ENCODE measurements around the gene PRKG1.

PRKG1 gene

DNA sequence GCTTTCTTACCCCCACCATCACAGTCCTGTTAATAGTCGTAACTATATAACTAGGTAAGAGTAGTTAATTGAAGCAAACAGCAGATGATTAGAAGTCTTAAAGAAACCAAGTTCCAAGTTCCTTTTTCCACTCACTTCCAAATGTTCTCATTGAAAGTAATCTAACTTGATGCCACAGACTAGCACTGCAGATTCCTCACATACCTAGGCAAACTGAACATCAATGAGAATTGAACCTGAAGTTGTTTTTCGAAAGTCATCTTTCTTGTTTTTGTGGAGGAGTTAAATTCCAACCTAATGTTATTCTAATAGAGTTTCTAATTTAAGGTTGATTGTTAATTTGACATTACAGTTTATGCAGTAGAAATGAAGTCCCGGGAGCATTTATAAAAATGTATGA is 5.5 kb downstream of the PRKG1 start:
- Histone ChIP-seq H3K27me3 (ENCODE audit: insufficient read depth, poor library complexity, severe bottlenecking) (peaks cover 13% of the 10 kb centered on the region), H3K4me3 (replicated peaks; ENCODE audit: insufficient read depth, low read length) (no peak overlapping the region), H3K27ac (replicated peaks) (no peak overlapping the region)
- no peak for DNase-seq (ENCODE audit: low read depth in 1 of 2, low spot score in 1 of 2)
- TF ChIP-seq SPI1 (IDR thresholded peaks at IDR 0.05; ENCODE audit: borderline replicate concordance, low read depth): no peak
- no peak for TF ChIP-seq POLR2AphosphoS5 (IDR thresholded peaks at IDR 0.05; ENCODE audit: low read depth)
- TF ChIP-seq, protein P1, sequence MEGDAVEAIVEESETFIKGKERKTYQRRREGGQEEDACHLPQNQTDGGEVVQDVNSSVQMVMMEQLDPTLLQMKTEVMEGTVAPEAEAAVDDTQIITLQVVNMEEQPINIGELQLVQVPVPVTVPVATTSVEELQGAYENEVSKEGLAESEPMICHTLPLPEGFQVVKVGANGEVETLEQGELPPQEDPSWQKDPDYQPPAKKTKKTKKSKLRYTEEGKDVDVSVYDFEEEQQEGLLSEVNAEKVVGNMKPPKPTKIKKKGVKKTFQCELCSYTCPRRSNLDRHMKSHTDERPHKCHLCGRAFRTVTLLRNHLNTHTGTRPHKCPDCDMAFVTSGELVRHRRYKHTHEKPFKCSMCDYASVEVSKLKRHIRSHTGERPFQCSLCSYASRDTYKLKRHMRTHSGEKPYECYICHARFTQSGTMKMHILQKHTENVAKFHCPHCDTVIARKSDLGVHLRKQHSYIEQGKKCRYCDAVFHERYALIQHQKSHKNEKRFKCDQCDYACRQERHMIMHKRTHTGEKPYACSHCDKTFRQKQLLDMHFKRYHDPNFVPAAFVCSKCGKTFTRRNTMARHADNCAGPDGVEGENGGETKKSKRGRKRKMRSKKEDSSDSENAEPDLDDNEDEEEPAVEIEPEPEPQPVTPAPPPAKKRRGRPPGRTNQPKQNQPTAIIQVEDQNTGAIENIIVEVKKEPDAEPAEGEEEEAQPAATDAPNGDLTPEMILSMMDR (IDR thresholded peaks at IDR 0.05; ENCODE audit: insufficient read depth, low read length): no peak

DNA sequence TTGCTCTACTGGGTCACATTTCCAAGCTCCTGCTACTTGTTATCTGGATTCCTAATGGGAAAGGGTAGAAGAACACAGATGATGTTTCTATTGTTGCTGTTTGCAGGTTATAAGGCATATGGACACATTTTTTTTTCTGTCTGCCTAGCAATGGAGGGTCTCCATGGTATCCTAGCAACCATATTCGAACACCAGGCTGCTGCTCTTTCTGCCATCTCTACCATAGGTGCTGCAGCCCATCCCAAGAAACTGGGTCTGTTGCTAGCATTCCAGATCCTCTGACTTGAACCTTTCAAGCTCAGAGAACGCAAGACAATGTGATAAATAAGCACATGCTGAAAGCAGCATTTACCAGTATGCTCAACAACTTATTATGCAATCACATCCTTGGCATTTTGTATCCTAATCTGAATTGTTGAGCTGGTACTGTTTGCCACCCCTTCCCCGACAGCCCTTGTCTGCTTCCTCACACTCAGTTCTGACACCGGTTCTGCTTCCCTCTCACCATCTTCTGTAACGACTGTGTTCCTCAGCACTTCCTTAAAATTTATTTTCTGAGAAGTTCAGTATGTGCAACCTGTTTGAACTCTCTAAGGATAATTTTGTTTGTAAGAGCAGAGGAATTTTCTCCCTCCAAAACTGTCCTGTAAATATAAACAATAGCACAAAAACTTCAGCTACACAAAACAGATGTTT is 6.2 kb downstream of the PRKG1 start:
- Histone ChIP-seq H3K4me3 (replicated peaks; ENCODE audit: insufficient read depth, low read length) (no peak overlapping the region), H3K27ac (replicated peaks) (no peak overlapping the region), H3K27me3 (ENCODE audit: insufficient read depth, poor library complexity, severe bottlenecking) (peaks cover 6% of the 10 kb centered on the region)
- no peak for TF ChIP-seq GABPA (IDR thresholded peaks at IDR 0.05; ENCODE audit: low read depth)
- peak; percentile 69 for TF ChIP-seq SPI1 (IDR thresholded peaks at IDR 0.05; ENCODE audit: borderline replicate concordance, low read depth)
- DNase-seq (ENCODE audit: low read depth in 1 of 2, low spot score in 1 of 2): no peak

DNA sequence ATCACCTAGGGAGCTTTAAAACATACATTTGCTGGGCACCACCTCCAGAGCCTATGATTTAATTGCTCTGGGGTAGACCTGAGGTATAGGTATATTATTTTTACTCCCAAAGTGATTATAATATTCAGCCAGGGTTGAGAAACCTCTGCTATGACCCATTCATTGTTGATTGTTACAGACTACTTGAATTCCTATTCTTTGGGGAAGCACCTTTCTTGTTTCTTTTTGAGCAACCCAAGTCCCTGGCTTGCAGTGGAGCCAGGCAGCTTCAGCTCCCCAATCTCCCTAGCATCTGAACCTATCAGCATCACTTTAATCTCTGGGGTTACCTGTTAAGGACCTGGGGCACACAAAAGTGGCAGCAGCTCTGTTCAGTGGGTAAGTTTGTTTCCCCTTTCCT is 8.6 kb downstream of the PRKG1 start:
- no peaks in the 10 kb centered on the region for H3K27me3 ChIP-seq (ENCODE audit: insufficient read depth, poor library complexity, severe bottlenecking)
- TF ChIP-seq, protein P2, sequence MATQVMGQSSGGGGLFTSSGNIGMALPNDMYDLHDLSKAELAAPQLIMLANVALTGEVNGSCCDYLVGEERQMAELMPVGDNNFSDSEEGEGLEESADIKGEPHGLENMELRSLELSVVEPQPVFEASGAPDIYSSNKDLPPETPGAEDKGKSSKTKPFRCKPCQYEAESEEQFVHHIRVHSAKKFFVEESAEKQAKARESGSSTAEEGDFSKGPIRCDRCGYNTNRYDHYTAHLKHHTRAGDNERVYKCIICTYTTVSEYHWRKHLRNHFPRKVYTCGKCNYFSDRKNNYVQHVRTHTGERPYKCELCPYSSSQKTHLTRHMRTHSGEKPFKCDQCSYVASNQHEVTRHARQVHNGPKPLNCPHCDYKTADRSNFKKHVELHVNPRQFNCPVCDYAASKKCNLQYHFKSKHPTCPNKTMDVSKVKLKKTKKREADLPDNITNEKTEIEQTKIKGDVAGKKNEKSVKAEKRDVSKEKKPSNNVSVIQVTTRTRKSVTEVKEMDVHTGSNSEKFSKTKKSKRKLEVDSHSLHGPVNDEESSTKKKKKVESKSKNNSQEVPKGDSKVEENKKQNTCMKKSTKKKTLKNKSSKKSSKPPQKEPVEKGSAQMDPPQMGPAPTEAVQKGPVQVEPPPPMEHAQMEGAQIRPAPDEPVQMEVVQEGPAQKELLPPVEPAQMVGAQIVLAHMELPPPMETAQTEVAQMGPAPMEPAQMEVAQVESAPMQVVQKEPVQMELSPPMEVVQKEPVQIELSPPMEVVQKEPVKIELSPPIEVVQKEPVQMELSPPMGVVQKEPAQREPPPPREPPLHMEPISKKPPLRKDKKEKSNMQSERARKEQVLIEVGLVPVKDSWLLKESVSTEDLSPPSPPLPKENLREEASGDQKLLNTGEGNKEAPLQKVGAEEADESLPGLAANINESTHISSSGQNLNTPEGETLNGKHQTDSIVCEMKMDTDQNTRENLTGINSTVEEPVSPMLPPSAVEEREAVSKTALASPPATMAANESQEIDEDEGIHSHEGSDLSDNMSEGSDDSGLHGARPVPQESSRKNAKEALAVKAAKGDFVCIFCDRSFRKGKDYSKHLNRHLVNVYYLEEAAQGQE (IDR thresholded peaks at IDR 0.05; ENCODE audit: insufficient replicate concordance, low read depth): no peak
- TF ChIP-seq SPI1 (IDR thresholded peaks at IDR 0.05; ENCODE audit: borderline replicate concordance, low read depth): no peak
- no peak for TF ChIP-seq GABPA (IDR thresholded peaks at IDR 0.05; ENCODE audit: low read depth)
- no peak for TF ChIP-seq POLR2AphosphoS5 (IDR thresholded peaks at IDR 0.05; ENCODE audit: low read depth)
- TF ChIP-seq, protein P1 (IDR thresholded peaks at IDR 0.05; ENCODE audit: insufficient read depth, low read length): no peak
- DNase-seq (ENCODE audit: low read depth in 1 of 2, low spot score in 1 of 2): no peak
- H3K27ac ChIP-seq (replicated peaks): no peak overlapping the region
- no peak overlapping the region for H3K4me3 ChIP-seq (replicated peaks; ENCODE audit: insufficient read depth, low read length)

DNA sequence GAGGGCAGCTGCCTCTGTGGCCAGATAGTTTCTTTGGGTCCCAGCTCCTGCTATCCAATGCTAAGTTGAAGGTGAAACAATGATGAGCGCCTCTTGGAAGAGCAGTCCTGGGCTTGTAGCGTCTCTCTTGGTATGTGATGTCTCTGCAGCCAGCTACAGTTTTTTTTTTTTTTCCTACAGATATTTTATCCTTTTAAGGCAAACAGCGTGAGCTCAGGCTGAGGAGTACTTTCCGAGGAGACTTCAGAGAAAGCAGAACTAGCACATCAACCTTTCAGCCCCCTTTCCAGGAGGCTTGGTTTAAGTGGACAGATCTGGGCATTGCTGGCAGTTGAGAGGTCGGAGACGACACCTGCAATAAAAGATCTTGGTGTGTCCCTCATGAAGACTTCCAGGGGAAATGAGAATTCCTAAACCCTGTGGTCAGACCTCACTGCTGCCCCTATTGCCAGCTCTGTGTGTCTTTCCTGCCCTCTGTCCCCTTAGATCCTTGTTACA is 9.1 kb downstream of the PRKG1 start:
- TF ChIP-seq POLR2AphosphoS5 (IDR thresholded peaks at IDR 0.05; ENCODE audit: low read depth): no peak
- TF ChIP-seq GABPA (IDR thresholded peaks at IDR 0.05; ENCODE audit: low read depth): no peak
- TF ChIP-seq SPI1 (IDR thresholded peaks at IDR 0.05; ENCODE audit: borderline replicate concordance, low read depth): no peak
- TF ChIP-seq, protein P1 (IDR thresholded peaks at IDR 0.05; ENCODE audit: insufficient read depth, low read length): no peak
- TF ChIP-seq, protein P2 (IDR thresholded peaks at IDR 0.05; ENCODE audit: insufficient replicate concordance, low read depth): no peak
- no peak for DNase-seq (ENCODE audit: low read depth in 1 of 2, low spot score in 1 of 2)
- no peak overlapping the region for H3K4me3 ChIP-seq (replicated peaks; ENCODE audit: insufficient read depth, low read length)
- H3K27ac ChIP-seq (replicated peaks): no peak overlapping the region
- no peaks in the 10 kb centered on the region for H3K27me3 ChIP-seq (ENCODE audit: insufficient read depth, poor library complexity, severe bottlenecking)

Data from HL-60 (cell line).